GM15510 (cell line): Measurements from ENCODE around the gene TFEB.

ENCODE experiments used
- POLR2A ChIP-seq: IDR thresholded peaks from 3 replicates; pipeline ENCODE4 v1.6.1; 2011; ENCODE audit warnings: borderline replicate concordance; ENCODE audit not compliant: insufficient read length; ENCODE audit errors: extremely low read depth

TFEB gene

GRCh38 chr6:41646026-41646795 lies 89.2 kb downstream of the TFEB start:
- TF ChIP-seq POLR2A, result no peak

DNA sequence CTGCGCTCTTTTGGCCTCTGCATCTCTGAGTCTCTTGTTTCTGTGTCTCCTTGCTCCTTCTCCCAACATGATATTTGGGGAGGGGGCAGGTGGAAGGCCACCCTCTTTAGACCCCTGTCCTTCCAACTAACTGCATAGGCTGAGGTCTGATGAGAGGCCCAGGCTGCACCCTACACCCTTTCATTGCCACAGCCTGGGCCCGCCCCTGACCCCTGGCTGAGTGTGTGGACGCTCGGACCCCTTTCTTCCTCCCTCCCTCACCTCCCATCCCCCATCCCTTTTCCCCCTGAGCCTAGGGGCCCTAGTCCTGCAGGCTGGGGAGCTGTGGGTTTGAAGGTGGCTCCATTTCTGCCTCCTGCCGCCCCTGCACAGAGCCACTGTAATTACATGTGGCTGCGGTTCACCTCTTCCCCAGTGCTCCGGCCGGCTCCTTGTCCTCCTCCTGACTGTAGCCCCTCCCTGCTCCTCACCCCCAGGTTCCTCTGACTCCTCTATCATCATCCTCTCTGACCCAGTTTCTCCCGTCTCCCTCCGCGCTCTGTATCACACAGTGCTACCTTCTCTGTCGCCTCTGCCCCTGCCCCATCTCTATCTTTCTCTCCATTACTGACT lies 90.3 kb downstream of the TFEB start:
- TF ChIP-seq POLR2A, result no peak

GRCh38 chr6:41644297-41644879 lies 91.0 kb downstream of the TFEB start:
- no peak for TF ChIP-seq POLR2A

DNA sequence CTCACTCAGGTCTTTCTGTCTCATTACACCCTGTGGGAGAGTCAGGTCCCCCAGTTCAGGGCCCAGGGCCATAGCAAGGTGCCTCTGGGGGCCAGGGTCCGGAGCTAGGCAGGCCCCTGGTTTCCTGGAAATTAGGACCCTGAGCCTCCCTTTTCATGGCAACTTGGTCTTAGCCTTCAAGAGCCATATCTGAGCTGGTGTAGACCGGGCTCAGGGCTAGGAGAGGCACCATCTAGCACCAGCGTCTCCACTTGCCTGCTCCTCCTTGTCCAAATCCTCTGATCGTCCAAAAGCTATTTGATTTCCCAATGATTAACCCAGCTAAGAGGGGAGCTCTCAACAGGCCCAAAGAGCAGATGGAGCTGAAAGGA lies 91.5 kb downstream of the TFEB start:
- TF ChIP-seq POLR2A, result no peak

DNA sequence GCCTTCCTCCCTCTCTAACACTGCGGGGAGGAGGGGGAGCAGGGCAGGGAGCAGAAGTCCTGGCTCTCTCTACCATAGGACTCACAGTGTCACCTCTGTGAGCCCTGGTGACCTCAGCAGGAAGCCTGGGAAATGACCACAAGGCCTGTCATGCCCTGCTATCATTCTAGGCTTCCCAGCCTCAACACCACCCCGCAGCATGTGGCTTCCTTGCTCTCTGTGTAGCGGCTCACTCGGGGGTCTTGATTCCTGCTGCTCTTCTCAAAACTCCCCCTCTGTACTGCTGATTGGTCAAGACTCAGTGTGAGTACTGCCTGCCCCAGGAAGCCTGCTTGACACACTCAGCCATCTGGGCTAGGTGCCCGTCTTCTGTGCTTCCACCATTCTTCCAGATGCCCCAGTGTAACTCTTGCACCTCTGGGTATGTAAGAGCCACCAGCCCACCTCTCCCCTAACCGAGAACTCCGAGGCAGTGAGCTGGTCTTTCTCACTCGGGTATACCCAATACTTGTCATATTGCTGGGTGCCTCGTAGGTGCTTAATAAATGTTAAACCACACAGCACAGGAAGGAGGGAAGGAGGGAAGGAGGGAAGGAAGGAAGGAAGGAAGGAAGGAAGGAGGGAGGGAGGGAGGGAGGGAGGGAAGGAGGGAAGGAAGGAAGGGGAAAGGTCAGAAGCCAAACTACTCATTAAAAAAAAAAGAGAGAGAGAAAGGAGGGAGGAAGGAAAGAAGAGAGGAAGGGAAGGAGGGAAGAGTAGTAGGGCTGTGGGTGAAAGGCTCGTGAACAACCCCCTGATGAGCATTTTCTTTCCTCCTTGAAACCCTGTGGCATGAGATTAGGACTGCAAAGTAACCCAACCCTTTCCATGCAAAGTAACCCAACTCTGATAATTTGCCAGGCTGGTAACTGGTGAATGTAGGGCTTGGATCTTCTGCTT lies 92.2 kb downstream of the TFEB start:
- no peak for TF ChIP-seq POLR2A

GRCh38 chr6:41642090-41642959 lies 93.1 kb downstream of the TFEB start:
- TF ChIP-seq POLR2A, result no peak

GRCh38 chr6:41641352-41641925 lies 94.0 kb downstream of the TFEB start:
- TF ChIP-seq POLR2A, result no peak

- TF ChIP-seq POLR2A, result no peak
Observed at GRCh38 chr6:41640426-41640825, 95.0 kb downstream of the TFEB start.

GRCh38 chr6:41639809-41640371 lies 95.5 kb downstream of the TFEB start:
- TF ChIP-seq POLR2A, result no peak

- no peak for TF ChIP-seq POLR2A
Observed at GRCh38 chr6:41638935-41639808, 96.2 kb downstream of the TFEB start.

DNA sequence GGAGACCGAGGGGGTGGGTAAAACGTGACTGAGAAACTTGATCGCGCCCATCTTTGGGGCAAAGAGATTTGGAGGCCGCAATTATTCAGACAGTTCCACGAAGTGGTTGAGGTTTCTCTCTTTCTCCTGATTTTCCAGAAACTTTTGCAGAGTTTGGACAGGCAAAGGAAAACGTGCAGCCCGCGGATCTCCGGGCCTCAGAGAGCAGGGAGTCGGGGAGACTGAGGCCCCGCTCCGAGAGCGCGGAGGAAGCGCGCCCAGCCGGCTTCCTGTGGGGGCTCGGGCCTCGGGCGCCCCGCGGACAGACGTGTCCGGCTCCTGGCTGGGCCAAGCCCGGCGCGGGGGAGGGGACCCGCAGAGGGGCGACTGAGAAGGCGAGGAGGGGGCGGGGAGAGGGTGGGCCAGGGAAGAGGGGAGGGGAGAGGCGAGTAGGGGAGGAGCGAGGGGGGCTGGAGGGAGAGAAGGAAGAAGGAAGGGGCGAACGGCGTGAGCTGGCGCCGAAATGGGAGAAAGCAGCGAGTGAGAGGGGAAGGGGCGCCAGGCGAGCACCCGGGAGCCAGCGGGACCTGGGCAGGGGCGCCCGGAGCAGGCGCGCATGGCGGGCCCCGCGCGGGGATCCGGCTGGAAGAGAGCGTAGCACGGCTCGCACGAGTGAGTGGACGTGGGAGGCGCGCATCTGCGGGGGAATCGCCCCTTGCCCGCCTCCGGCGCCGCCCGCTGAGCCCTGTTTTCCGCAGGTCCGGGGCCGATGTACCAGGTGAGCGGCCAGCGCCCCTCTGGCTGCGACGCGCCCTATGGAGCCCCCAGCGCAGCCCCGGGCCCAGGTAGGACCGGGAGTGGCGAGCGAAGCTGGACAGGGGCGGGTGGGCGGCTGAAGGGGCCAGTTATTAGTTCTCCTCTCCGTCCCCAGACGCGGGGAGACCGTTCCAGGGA lies 97.1 kb downstream of the TFEB start, which contains the start of gene MDFI:
TSS of gene MDFI (plus strand) at position 467 of the 933 bp plus-strand sequence. CDS start at position 749, 282 bp downstream.
- no peak for TF ChIP-seq POLR2A
